Measurements from ENCODE around the gene RPL31.

GRCh38 chr2:100978582-100979191 is 23.4 kb upstream of the RPL31 start:
- TF ChIP-seq CTCF (conservative IDR thresholded peaks at IDR 0.05 in 1 of 2, IDR thresholded peaks at IDR 0.05 in 1 of 2; ENCODE audit: low read depth in 1 of 2, low read length in 2 of 2), result no peak
- TF ChIP-seq EZH2 (IDR thresholded peaks at IDR 0.05; ENCODE audit: low read length, missing control alignments), result no peak

Measured in fibroblast of lung (primary cell).